Endothelial cell of umbilical vein (primary cell): ENCODE measurements around the gene SEMA5A.

Experiments
- EZH2 ChIP-seq: IDR thresholded peaks from 2 replicates; pipeline ENCODE4 v1.6.1; 2012; ENCODE audit warnings: borderline replicate concordance, low read depth, mild to moderate bottlenecking, moderate library complexity, low read length, inconsistent platforms; ENCODE audit not compliant: severe bottlenecking
- GATA2 ChIP-seq: IDR thresholded peaks from 2 replicates; pipeline ENCODE4 v1.7.0; 2011; ENCODE audit warnings: low read depth, mild to moderate bottlenecking, moderate library complexity, mixed read lengths, low read length; ENCODE audit not compliant: insufficient read length, insufficient read depth
- JUN ChIP-seq: IDR thresholded peaks from 2 replicates; pipeline ENCODE4 v1.6.1; 2011; ENCODE audit warnings: borderline replicate concordance, low read depth; ENCODE audit not compliant: insufficient read length, insufficient read depth
- MAX ChIP-seq: IDR thresholded peaks from 2 replicates; pipeline ENCODE4 v1.6.1; 2011; ENCODE audit not compliant: insufficient read depth, insufficient read length
- MYC ChIP-seq: IDR thresholded peaks from one replicate; pipeline ENCODE4 v1.6.1; 2011; ENCODE audit warnings: mild to moderate bottlenecking, low read depth, low read length
- POLR2A ChIP-seq: IDR thresholded peaks from 2 replicates; pipeline ENCODE4 v1.6.1; 2012; ENCODE audit warnings: low read depth, mild to moderate bottlenecking, control low read depth, low read length
- POLR2AphosphoS5 ChIP-seq: IDR thresholded peaks from 2 replicates; pipeline ENCODE4 v1.6.1; 2012; ENCODE audit warnings: low read depth, mild to moderate bottlenecking, control low read depth, low read length, moderate library complexity; ENCODE audit not compliant: insufficient read depth
- TF ChIP-seq, protein P1 (sequence below), 2 donors: IDR thresholded peaks; 1 replicate in 1 of 2; 2 replicates in 1 of 2; pipeline ENCODE4 v1.5.1; 2011; ENCODE audit warnings: low read length in 2 of 2, mild to moderate bottlenecking in 2 of 2, moderate library complexity in 2 of 2, control low read depth in 1 of 2, inconsistent platforms in 1 of 2, low read depth in 1 of 2; ENCODE audit not compliant: insufficient read depth in 1 of 2; ENCODE audit errors: extremely low read depth in 1 of 2

- TF ChIP-seq, protein P1, sequence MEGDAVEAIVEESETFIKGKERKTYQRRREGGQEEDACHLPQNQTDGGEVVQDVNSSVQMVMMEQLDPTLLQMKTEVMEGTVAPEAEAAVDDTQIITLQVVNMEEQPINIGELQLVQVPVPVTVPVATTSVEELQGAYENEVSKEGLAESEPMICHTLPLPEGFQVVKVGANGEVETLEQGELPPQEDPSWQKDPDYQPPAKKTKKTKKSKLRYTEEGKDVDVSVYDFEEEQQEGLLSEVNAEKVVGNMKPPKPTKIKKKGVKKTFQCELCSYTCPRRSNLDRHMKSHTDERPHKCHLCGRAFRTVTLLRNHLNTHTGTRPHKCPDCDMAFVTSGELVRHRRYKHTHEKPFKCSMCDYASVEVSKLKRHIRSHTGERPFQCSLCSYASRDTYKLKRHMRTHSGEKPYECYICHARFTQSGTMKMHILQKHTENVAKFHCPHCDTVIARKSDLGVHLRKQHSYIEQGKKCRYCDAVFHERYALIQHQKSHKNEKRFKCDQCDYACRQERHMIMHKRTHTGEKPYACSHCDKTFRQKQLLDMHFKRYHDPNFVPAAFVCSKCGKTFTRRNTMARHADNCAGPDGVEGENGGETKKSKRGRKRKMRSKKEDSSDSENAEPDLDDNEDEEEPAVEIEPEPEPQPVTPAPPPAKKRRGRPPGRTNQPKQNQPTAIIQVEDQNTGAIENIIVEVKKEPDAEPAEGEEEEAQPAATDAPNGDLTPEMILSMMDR (IDR thresholded peaks at IDR 0.05; ENCODE audit: extremely low read depth in 1 of 2, insufficient read depth in 1 of 2, low read depth in 1 of 2, low read length in 2 of 2) = no peak
- no peak for TF ChIP-seq POLR2AphosphoS5
- TF ChIP-seq EZH2 = no peak
- TF ChIP-seq POLR2A = no peak
- no peak for TF ChIP-seq JUN
- TF ChIP-seq MAX = no peak
- TF ChIP-seq MYC = no peak
- no peak for TF ChIP-seq GATA2
Measured at GRCh38 chr5:9562141-9562540, 16.3 kb upstream of the SEMA5A start.
